Tibial nerve (tissue), 3 donors: ENCODE results near the gene EPB41L4B.

Experiments
- CTCF ChIP-seq, 5 experiments: fragments of 200-600 bp in 3 of 5; fragments of 450-650 bp in 2 of 5; sonication (generic) in 3 of 5; IDR thresholded peaks; one replicate each; pipeline ENCODE4 v1.5.1; 2016 to 2019; ENCODE audit warnings: antibody characterized with exemption in 5 of 5, mild to moderate bottlenecking in 3 of 5, moderate library complexity in 2 of 5
- POLR2A ChIP-seq, 2 donors: fragments of 450-650 bp; IDR thresholded peaks; one replicate each; pipeline ENCODE4 v1.6.1; 2017; ENCODE audit warnings: antibody characterized with exemption in 2 of 2, mild to moderate bottlenecking in 2 of 2, moderate library complexity in 2 of 2

GRCh38 chr9:109129470-109130197, 191.2 kb downstream of the EPB41L4B start:
- no peak for TF ChIP-seq POLR2A (IDR thresholded peaks at IDR 0.05)
- TF ChIP-seq CTCF (IDR thresholded peaks at IDR 0.05), result no peak
